HFF-Myc (cell line): ENCODE results near the gene ZNF423.
A peak's percentile ranks its signal among the peaks of the same experiment; 100 is the strongest.

ENCODE experiments used
- DNase-seq: peaks from one replicate; pipeline ENCODE4 v3.0.0-alpha.2; 2011; ENCODE audit warnings: low read depth; ENCODE audit errors: extremely low read depth
- H3K4me3 ChIP-seq: replicated peaks from 2 replicates; pipeline ENCODE4 v1.5.1; 2011; ENCODE audit warnings: low read depth, mild to moderate bottlenecking, control low read depth, low read length
- TF ChIP-seq, protein P1 (sequence below): IDR thresholded peaks from 2 replicates; pipeline ENCODE4 v1.5.1; 2012; ENCODE audit warnings: mild to moderate bottlenecking, low read depth, low read length, control low read depth; ENCODE audit errors: missing control alignments

ZNF423 gene

DNA sequence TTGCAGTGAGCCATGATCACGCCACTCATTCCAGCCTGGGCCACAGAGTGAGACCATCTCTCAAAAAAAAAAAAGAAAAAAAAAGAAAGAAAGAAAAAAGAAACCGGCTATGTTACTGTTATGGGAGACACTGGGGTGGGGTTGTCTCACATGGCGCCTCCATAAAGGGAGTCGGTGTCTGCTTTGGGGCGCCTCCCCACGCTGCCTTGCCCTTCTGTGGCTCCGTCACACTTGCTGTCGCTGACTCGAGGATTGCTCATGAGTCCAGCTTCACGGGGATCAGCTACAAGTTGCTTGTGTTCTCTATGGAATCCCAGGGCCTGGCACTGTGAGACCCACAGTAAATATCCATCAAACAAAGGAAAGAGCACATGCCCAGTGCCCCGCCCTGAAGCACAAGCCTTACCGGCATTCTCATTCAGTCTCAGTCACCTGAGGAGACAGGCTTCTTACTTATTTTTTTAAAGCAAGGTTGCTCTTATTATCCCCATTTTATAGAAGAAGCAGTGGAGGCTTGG is 40.6 kb upstream of the ZNF423 start:
- no peak overlapping the region for H3K4me3 ChIP-seq
- DNase-seq, result no peak
- TF ChIP-seq, protein P1, sequence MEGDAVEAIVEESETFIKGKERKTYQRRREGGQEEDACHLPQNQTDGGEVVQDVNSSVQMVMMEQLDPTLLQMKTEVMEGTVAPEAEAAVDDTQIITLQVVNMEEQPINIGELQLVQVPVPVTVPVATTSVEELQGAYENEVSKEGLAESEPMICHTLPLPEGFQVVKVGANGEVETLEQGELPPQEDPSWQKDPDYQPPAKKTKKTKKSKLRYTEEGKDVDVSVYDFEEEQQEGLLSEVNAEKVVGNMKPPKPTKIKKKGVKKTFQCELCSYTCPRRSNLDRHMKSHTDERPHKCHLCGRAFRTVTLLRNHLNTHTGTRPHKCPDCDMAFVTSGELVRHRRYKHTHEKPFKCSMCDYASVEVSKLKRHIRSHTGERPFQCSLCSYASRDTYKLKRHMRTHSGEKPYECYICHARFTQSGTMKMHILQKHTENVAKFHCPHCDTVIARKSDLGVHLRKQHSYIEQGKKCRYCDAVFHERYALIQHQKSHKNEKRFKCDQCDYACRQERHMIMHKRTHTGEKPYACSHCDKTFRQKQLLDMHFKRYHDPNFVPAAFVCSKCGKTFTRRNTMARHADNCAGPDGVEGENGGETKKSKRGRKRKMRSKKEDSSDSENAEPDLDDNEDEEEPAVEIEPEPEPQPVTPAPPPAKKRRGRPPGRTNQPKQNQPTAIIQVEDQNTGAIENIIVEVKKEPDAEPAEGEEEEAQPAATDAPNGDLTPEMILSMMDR, result no peak

DNA sequence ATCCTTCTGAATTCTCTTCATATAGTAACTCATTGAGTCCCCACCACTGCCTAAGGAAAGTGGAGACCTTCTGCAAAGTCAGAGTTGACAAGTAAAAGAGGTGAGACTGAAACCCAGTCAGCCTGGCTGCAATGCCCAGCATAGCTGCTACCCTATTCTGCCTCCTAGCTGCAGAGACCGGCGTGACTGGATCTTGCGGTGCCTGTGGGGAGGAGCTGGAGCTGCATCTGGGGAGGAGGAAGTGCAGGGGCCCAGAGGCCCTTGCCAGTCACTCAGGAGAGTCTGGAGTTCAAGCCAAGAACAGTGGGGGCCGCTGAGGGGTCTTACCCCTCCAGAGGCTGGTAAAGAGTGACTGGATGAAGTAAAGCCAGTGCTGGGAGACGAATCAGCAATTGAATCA is 35.0 kb upstream of the ZNF423 start:
- no peak for DNase-seq
- no peak overlapping the region for H3K4me3 ChIP-seq
- TF ChIP-seq, protein P1, result peak; percentile 27

DNA sequence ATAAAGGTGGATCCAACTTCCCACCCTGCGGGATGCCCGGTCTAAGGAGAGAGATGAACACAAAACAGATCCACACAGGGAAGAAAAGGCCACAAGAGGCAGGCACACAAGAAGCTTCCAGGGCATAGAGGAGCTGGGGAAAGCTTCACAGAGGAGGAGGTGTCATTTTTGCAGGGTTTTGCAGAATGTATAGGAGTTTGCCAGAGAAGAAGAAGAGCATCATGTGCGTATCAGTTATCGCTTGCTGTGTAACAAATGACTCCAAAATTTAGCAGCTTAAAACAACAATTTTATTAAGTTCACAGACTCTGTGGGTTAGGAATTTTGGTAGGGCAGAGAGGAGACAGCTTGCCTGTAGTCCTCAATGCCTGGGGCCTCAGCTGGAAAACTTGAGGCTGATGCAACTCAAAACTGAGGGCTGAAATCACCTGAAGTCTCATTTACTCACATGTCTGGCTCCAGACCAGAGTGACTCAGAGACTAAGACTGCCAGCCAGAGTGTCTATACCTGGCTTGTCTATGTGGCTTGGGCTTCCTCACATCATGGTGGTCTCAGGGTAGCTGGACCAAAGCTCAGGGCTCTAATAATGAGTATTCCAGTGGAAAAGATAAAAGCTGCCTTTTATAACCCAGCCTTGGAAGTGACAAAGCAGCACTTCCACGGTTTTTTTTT is 33.9 kb upstream of the ZNF423 start:
- TF ChIP-seq, protein P1, result no peak
- no peak overlapping the region for H3K4me3 ChIP-seq
- DNase-seq, result no peak

DNA sequence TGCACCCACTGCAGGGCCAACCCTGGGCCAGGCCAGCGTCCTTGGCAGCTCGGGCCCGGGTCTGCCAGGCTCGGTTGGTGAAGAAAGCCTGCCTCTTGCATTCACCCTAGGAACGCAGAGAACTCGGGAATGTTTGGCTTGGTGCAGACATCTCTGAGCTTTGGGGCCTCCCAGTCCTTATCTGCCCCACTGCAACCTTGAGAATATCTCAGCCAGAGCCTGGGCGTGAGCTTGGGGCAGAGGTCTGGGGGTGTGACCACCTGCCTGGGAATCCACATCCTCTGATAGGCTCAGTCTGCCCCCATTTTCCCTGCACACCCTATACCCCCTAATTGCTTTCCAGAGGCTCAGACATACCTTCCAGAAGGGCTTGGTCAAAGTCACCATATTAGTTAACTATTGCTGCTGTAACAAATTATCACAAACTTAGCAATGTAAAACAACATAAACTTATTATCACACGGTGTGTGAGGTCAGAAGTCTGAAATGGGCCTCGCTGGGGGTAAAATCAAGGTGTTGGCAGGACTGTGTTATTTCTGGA is 30.7 kb upstream of the ZNF423 start:
- no peak overlapping the region for H3K4me3 ChIP-seq
- TF ChIP-seq, protein P1, result no peak
- DNase-seq, result no peak

DNA sequence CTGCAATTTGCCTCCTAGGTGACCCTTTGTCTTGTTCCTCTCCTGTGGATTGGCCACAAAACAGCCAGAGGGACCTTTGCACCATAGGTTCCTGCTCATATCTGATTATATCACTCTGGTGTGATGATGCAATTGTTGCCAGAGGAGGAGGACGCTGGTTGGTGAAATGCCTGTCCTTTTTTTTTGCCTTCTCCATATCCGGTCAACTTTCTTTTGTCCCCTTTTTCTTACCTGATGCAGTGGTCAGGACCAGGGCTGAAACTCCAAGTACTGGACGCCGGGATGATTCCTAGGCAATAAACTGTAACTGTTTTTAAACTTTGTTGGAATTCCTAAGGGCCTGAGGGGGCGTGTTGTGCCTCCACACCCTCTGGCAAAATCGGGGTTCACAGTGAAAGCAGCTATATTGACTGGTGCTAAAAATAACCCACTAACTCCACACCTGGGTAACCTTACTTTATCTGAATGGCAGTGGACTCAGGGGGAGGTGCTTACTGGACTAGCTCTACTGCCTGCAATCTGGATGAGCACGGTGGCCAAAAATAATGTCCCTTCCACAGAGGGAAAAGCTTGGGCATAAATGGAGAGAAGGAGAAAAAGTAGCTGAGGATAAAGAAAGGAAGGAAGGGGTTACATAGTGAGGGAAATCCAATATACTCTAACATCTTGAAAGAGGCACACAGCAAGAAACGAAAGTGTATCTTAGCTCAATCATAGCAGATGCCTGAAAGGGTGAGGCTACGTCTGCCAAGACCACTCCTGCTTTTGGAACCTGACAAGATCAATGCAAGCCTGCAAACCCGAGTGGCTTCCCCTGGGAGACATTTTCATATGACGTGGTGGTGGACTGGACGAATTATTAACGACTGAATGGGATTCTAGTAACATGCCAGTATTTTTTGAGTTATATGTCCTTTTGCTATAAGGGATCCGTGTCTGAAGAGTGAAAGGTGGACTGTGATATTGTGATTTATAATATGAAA is 28.4 kb upstream of the ZNF423 start:
- no peak for DNase-seq
- no peak overlapping the region for H3K4me3 ChIP-seq
- TF ChIP-seq, protein P1, result no peak

DNA sequence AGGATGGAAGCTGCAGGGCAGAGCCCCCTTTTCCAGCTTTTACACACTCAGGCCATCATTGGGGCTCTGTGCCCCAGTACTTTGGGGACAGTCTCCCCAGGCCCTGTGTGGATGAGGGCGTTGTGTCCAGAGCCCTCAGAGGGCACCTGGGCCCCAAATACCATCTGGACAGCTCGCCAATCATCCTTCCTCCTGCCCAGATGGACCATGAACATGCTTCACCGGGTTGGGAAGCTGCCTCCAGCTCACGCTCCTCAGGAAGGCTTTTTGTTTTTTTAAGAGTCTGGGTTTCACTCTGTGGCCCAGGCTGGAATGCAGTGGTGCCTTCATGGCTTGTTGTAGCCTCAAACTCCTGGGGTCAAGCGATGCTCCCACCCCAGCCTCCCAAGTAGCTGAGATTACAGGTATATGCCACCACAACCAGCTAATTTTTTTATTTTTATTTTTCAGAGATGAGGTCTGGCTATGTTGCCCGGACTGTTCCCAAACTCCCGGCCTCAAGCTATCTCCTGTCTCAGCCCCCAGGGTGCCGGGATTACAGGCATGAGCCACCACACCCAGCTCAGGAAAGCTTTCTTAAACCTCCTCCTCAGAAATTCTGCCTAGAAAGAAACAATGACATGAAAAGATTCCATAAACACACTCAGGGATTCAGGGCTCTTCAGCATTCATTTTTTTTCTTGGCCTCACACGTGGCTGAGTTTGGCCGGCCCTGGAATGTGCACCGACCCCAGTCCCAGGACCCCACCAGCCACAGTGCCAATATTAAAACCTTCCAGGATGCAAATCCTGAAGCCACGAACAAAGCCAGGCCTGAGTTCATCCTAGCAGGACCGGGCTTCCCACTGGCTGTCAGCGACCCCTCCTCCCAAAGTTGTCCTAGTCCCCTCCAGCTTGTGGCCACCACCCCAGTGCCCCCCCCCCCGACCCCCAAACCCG is 27.4 kb upstream of the ZNF423 start:
- TF ChIP-seq, protein P1, result no peak
- H3K4me3 ChIP-seq, result no peak overlapping the region
- DNase-seq, result no peak
